GM12878 (cell line): ENCODE results near the gene FHIP1B. TPM values are rescaled to one million over a fixed set of nuclear protein-coding genes. Genes with fewer than 3 reads are reported as not detected.
A peak's percentile ranks its signal among the peaks of the same experiment; 100 is the strongest.

ENCODE experiments used
- BACH1 ChIP-seq: fragments of 450-650 bp; IDR thresholded peaks from 2 replicates; pipeline ENCODE4 v1.6.1; 2017; ENCODE audit warnings: mild to moderate bottlenecking, borderline replicate concordance
- CREB1 ChIP-seq: IDR thresholded peaks from 2 replicates; pipeline ENCODE4 v1.6.1; 2012; ENCODE audit warnings: low read depth, mild to moderate bottlenecking, inconsistent platforms
- CREM ChIP-seq: IDR thresholded peaks from 2 replicates; pipeline ENCODE4 v1.6.1; 2014; ENCODE audit warnings: antibody characterized with exemption, low read depth
- FOS ChIP-seq: IDR thresholded peaks from 3 replicates; pipeline ENCODE4 v1.6.1; 2011; ENCODE audit warnings: borderline replicate concordance; ENCODE audit not compliant: insufficient read length; ENCODE audit errors: extremely low read depth
- GABPA ChIP-seq: IDR thresholded peaks from 2 replicates; pipeline ENCODE4 v1.6.1; 2014; ENCODE audit warnings: antibody characterized with exemption, low read depth, mild to moderate bottlenecking, inconsistent platforms
- IRF5 ChIP-seq: fragments of 450-650 bp; IDR thresholded peaks from 2 replicates; pipeline ENCODE4 v1.6.1; 2017; ENCODE audit warnings: borderline replicate concordance
- LARP7 ChIP-seq: fragments of 450-650 bp; IDR thresholded peaks from 2 replicates; pipeline ENCODE4 v1.6.1; 2017; ENCODE audit warnings: mild to moderate bottlenecking
- NR2C1 ChIP-seq: fragments of 450-650 bp; IDR thresholded peaks from 2 replicates; pipeline ENCODE4 v1.6.1; 2017; ENCODE audit warnings: antibody characterized with exemption, mild to moderate bottlenecking, moderate library complexity
- POLR2AphosphoS5 ChIP-seq: IDR thresholded peaks from 2 replicates; pipeline ENCODE4 v1.6.1; 2011; ENCODE audit warnings: mild to moderate bottlenecking, low read length, inconsistent platforms
- RAD51 ChIP-seq: fragments of 450-650 bp; IDR thresholded peaks from 2 replicates; pipeline ENCODE4 v1.6.1; 2016; ENCODE audit warnings: moderate library complexity, mild to moderate bottlenecking, inconsistent platforms
- RB1 ChIP-seq: fragments of 450-650 bp; formaldehyde crosslinking; IDR thresholded peaks from 2 replicates; pipeline ENCODE4 v1.6.1; 2017; ENCODE audit warnings: mild to moderate bottlenecking, borderline replicate concordance
- RBBP5 ChIP-seq: fragments of 200-600 bp; sonication (generic); conservative IDR thresholded peaks from 2 replicates; pipeline ENCODE4 v1.6.1; 2016
- RCOR1 ChIP-seq: conservative IDR thresholded peaks from 2 replicates; pipeline ENCODE4 v1.6.1; 2012; ENCODE audit warnings: low read depth, low read length, improper control_type of control experiment
- REST ChIP-seq: IDR thresholded peaks from 2 replicates; pipeline ENCODE4 v1.6.1; 2012; ENCODE audit warnings: mild to moderate bottlenecking, low read depth, low read length
- SP1 ChIP-seq: IDR thresholded peaks from one replicate; pipeline ENCODE4 v1.6.1; 2011; ENCODE audit warnings: low read depth, low read length
- polyA plus RNA-seq, 11 experiments: library from polyadenylated mRNA; depleted of rRNA in 4 of 11; unstranded in 6 of 11; stranded (reverse) in 5 of 11; fragments of >200 nt; fragmentation: Nextera tagmentation in 4 of 11; fragmentation: Illumina TruSeq in 1 of 11; extraction: Ambion mirVana in 4 of 11; extraction: Trizol in 1 of 11; gene quantifications; 1 replicate in 1 of 11; 2 replicates in 10 of 11; pipeline versions ENCODE4 v1.2.1 to v1.2.3, GENCODE V29; 2011 to 2016; ENCODE audit warnings: inconsistent platforms in 2 of 11, missing spikeins in 2 of 11, low read depth in 1 of 11
- total RNA-seq, 4 experiments: library from RNA; depleted of rRNA in 3 of 4; stranded (reverse); fragments of >200 nt in 3 of 4; fragmentation: Illumina TruSeq in 1 of 4; extraction: Trizol in 1 of 4; gene quantifications; 2 replicates each; pipeline versions ENCODE4 v1.2.1 to v1.2.3, GENCODE V29; 2013 to 2021
- TF ChIP-seq, protein P1 (sequence below): fragments of 450-650 bp; IDR thresholded peaks from 2 replicates; pipeline ENCODE4 v1.6.1; 2016; ENCODE audit warnings: mild to moderate bottlenecking
- TF ChIP-seq, protein P2 (sequence below): fragments of 450-650 bp; IDR thresholded peaks from 2 replicates; pipeline ENCODE4 v1.6.1; 2014; ENCODE audit warnings: mild to moderate bottlenecking
- TF ChIP-seq, protein P3 (sequence below): IDR thresholded peaks from 2 replicates; pipeline ENCODE4 v1.6.1; 2011; ENCODE audit warnings: low read depth, low read length, improper control_type of control experiment, borderline replicate concordance

FHIP1B gene
- total and polyA plus RNA-seq, 10 of the 15 experiments (the other 5 are each of a cell fraction or from before 2014, with no cell fraction given): 0.90 to 28.1 (median 11.1) TPM

- TF ChIP-seq IRF5: no peak
- peak; percentile 44; the same call in 1 of the 2 replicates for TF ChIP-seq POLR2AphosphoS5
- peak; percentile 62 for TF ChIP-seq SP1
- peak; percentile 39 for TF ChIP-seq CREM
- TF ChIP-seq RB1: peak; percentile 64; the same call in 1 of the 2 replicates
- 0 out of 2 replicates have a peak, but pooled peaks have one; percentile 25 for TF ChIP-seq BACH1
- 0 out of 2 replicates have a peak, but pooled peaks have one; percentile 20 for TF ChIP-seq RCOR1
- TF ChIP-seq, protein P1, sequence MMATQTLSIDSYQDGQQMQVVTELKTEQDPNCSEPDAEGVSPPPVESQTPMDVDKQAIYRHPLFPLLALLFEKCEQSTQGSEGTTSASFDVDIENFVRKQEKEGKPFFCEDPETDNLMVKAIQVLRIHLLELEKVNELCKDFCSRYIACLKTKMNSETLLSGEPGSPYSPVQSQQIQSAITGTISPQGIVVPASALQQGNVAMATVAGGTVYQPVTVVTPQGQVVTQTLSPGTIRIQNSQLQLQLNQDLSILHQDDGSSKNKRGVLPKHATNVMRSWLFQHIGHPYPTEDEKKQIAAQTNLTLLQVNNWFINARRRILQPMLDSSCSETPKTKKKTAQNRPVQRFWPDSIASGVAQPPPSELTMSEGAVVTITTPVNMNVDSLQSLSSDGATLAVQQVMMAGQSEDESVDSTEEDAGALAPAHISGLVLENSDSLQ: peak; percentile 79; the same call in 1 of the 2 replicates
- TF ChIP-seq FOS: no peak
- TF ChIP-seq, protein P2, sequence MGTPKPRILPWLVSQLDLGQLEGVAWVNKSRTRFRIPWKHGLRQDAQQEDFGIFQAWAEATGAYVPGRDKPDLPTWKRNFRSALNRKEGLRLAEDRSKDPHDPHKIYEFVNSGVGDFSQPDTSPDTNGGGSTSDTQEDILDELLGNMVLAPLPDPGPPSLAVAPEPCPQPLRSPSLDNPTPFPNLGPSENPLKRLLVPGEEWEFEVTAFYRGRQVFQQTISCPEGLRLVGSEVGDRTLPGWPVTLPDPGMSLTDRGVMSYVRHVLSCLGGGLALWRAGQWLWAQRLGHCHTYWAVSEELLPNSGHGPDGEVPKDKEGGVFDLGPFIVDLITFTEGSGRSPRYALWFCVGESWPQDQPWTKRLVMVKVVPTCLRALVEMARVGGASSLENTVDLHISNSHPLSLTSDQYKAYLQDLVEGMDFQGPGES: peak; percentile 65
- TF ChIP-seq, protein P3, sequence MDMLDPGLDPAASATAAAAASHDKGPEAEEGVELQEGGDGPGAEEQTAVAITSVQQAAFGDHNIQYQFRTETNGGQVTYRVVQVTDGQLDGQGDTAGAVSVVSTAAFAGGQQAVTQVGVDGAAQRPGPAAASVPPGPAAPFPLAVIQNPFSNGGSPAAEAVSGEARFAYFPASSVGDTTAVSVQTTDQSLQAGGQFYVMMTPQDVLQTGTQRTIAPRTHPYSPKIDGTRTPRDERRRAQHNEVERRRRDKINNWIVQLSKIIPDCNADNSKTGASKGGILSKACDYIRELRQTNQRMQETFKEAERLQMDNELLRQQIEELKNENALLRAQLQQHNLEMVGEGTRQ: no peak
- peak; percentile 36; the same call in 1 of the 2 replicates for TF ChIP-seq NR2C1
- no peak for TF ChIP-seq GABPA
- peak; percentile 86 for TF ChIP-seq CREB1
- no peak for TF ChIP-seq LARP7
- no peak for TF ChIP-seq RBBP5
- no peak for TF ChIP-seq RAD51
- no peak for TF ChIP-seq REST
Observed at GRCh38 chr11:6234387-6235107, at the start of gene FHIP1B (continued).
